Central memory CD8-positive, alpha-beta T cell (primary cell): ENCODE measurements around the gene GPAT2.
"Not testable (repeated sequence)": the region's sequence is repeated elsewhere in the genome, so short reads cannot be mapped to it uniquely, and the experiment has no call there.

Experiments used
- ATAC-seq: fragments of 150-1000 bp; cut with Tn5 transposase; replicated peaks from 2 replicates; pipeline ENCODE4 v1.10.0; 2022; ENCODE audit warnings: mild to moderate bottlenecking, moderate FRiP score, moderate number of reproducible peaks; ENCODE audit not compliant: poor library complexity, severe bottlenecking; ENCODE audit errors: extremely low read depth
- DNase-seq, 2 donors: peaks; one replicate each; pipeline ENCODE4 v3.0.0; 2021; ENCODE audit warnings: low spot score in 2 of 2
- H3K27ac Mint-ChIP-seq: one replicate; pipeline ENCODE4 v1.8.0; 2022; ENCODE audit warnings: low read depth, mild to moderate bottlenecking, moderate library complexity, mixed read lengths
- H3K27me3 Mint-ChIP-seq: one replicate; pipeline ENCODE4 v1.8.0; 2022; ENCODE audit warnings: mixed read lengths
- H3K36me3 Mint-ChIP-seq: one replicate; pipeline ENCODE4 v1.8.0; 2022; ENCODE audit warnings: mild to moderate bottlenecking, moderate library complexity, mixed read lengths; ENCODE audit not compliant: insufficient read depth
- H3K4me1 Mint-ChIP-seq: one replicate; pipeline ENCODE4 v1.8.0; 2022; ENCODE audit warnings: mixed read lengths
- H3K4me3 Mint-ChIP-seq: one replicate; pipeline ENCODE4 v1.8.0; 2022; ENCODE audit warnings: mild to moderate bottlenecking, moderate library complexity, mixed read lengths
- H3K9me3 Mint-ChIP-seq: one replicate; pipeline ENCODE4 v1.8.0; 2022; ENCODE audit warnings: mixed read lengths

Gene GPAT2

GRCh38 chr2:96010320-96011128 lies 24.2 kb downstream of the GPAT2 start:
- H3K9me3 Mint-ChIP-seq, H3K4me1 Mint-ChIP-seq, H3K36me3 Mint-ChIP-seq: not testable (repeated sequence)
- H3K27ac Mint-ChIP-seq: peak overlapping the region; percentile 55
- DNase-seq: peak; percentile 89 to 90
- peak; percentile 99 for ATAC-seq
- H3K4me3 Mint-ChIP-seq: peak overlapping the region; percentile 74
- H3K27me3 Mint-ChIP-seq: peaks cover 15% of the 10 kb centered on the region

- Mint-ChIP-seq H3K27ac (peak overlapping the region; percentile 58), H3K4me3 (peak overlapping the region; percentile 74), H3K27me3 (peaks cover 22% of the 10 kb centered on the region)
- not testable (repeated sequence) for H3K9me3 Mint-ChIP-seq, H3K4me1 Mint-ChIP-seq, DNase-seq, ATAC-seq, H3K36me3 Mint-ChIP-seq
Measured at GRCh38 chr2:96009833-96010232, 24.9 kb downstream of the GPAT2 start.

GRCh38 chr2:96008051-96008450 lies 26.7 kb downstream of the GPAT2 start:
- H3K9me3 Mint-ChIP-seq, H3K36me3 Mint-ChIP-seq, H3K27ac Mint-ChIP-seq, ATAC-seq, H3K4me3 Mint-ChIP-seq, DNase-seq, H3K4me1 Mint-ChIP-seq: not testable (repeated sequence)
- H3K27me3 Mint-ChIP-seq: peaks cover 34% of the 10 kb centered on the region

GRCh38 chr2:96006248-96006647 lies 28.5 kb downstream of the GPAT2 start:
- not testable (repeated sequence) for H3K4me3 Mint-ChIP-seq, H3K36me3 Mint-ChIP-seq, ATAC-seq, H3K27ac Mint-ChIP-seq, DNase-seq, H3K4me1 Mint-ChIP-seq, H3K9me3 Mint-ChIP-seq
- peaks cover 52% of the 10 kb centered on the region for H3K27me3 Mint-ChIP-seq

GRCh38 chr2:95992520-95993272 lies 42.0 kb downstream of the GPAT2 start:
- ATAC-seq (peak; percentile 50), DNase-seq (peak; percentile 35 to 56)
- H3K27me3 Mint-ChIP-seq: peaks cover 39% of the 10 kb centered on the region
- H3K9me3 Mint-ChIP-seq, H3K36me3 Mint-ChIP-seq, H3K4me1 Mint-ChIP-seq: not testable (repeated sequence)
- peak overlapping the region; percentile 85 for H3K4me3 Mint-ChIP-seq
- peak overlapping the region; percentile 88 for H3K27ac Mint-ChIP-seq

GRCh38 chr2:95992102-95992501 lies 42.6 kb downstream of the GPAT2 start:
- not testable (repeated sequence) for H3K36me3 Mint-ChIP-seq, H3K9me3 Mint-ChIP-seq, H3K4me1 Mint-ChIP-seq, DNase-seq
- Mint-ChIP-seq H3K27ac (peak overlapping the region; percentile 88), H3K27me3 (peaks cover 33% of the 10 kb centered on the region), H3K4me3 (peak overlapping the region; percentile 85)
- peak; percentile 41 for ATAC-seq

- ATAC-seq (peak; percentile 96), DNase-seq (peak; percentile 15 to 32)
- Mint-ChIP-seq H3K27ac (peak within 1 kb of the TSS; percentile 88), H3K27me3 (peaks cover 28% of the 10 kb centered on the region), H3K4me3 (peak within 1 kb of the TSS; percentile 85)
- not testable (repeated sequence) for H3K9me3 Mint-ChIP-seq, H3K36me3 Mint-ChIP-seq, H3K4me1 Mint-ChIP-seq
Measured at GRCh38 chr2:95991351-95992094, 43.2 kb downstream of the GPAT2 start, which contains the start of gene ANKRD36C. Gene ANKRD36C, minus strand, starts transcription at chr2:95991824. Its CDS starts 116 bp downstream, at chr2:95991708.

GRCh38 chr2:95990884-95991283 lies 43.8 kb downstream of the GPAT2 start:
- not testable (repeated sequence) for H3K9me3 Mint-ChIP-seq, H3K4me1 Mint-ChIP-seq, H3K36me3 Mint-ChIP-seq, ATAC-seq, DNase-seq
- H3K27ac Mint-ChIP-seq: peak overlapping the region; percentile 88
- peaks cover 22% of the 10 kb centered on the region for H3K27me3 Mint-ChIP-seq
- H3K4me3 Mint-ChIP-seq: peak overlapping the region; percentile 85
